ENCODE results near the gene STIMATE. TPM values are rescaled to one million over a fixed set of nuclear protein-coding genes. Genes with fewer than 3 reads are reported as not detected.

Gene STIMATE
- total RNA-seq, 1 experiment from 2014 or later = 7.5 TPM

DNA sequence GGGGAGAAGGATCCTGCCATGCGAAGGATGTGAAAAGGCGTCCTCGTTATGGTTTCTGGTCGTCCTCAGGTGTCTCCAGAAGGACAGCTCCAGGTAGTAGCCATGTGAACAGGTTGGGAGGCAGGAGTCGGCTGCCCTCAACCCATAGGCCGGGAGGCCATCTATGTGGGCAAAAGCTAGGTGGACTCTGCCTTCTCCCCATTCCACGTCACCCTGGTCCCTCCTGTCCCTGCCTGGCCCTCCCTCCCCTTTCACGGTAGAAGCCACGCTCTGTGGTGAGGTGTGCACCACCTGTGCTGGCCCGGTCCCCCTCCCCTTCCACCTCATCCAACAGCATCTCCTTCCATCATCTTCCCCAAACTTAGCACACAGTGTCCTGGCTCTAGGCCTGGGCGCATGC is 86.4 kb downstream of the STIMATE start:
- no peak for DNase-seq (ENCODE audit: low read depth)
- in situ Hi-C loops (cut with HindIII; ENCODE audit: low pct_unique_long_range_greater_than_20kb, low sequenced_read_pairs) = no loop called here

DNA sequence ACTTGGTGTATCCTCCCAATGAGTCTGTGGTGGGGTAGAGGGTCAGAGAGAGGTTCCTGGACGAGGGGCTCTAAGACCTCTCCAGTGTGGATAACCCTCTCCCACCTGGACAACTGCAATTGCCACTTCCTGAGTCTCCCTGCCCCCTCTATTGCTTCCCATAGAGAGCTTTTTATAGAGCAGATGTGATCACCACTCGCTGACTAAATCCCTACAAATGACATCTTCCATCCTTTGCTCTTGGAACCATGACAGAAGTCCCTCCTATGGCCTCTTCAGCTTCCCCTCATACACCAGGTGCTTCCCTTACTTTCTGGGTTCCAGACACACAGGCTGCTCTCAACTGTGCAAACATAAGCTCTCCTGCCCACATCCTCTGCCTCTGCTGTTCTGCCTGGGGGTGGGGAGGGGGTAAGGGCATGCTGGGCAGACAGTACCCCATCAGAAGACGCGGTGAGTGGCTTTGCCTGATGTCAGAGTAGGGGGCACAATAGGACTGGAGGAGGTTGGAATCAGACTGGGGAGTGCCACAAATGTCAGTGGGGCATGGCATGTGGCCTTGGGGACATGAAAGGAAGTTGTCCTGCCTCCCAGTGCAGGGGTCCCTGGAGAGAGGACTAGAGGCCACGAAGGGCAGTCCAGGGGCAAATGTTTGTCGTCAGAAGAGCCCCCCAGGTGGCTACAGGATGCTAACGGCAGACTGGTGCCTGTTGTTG is 87.5 kb downstream of the STIMATE start:
- in situ Hi-C loops (cut with HindIII; ENCODE audit: low pct_unique_long_range_greater_than_20kb, low sequenced_read_pairs) = no loop called here
- no peak for DNase-seq (ENCODE audit: low read depth)

DNA sequence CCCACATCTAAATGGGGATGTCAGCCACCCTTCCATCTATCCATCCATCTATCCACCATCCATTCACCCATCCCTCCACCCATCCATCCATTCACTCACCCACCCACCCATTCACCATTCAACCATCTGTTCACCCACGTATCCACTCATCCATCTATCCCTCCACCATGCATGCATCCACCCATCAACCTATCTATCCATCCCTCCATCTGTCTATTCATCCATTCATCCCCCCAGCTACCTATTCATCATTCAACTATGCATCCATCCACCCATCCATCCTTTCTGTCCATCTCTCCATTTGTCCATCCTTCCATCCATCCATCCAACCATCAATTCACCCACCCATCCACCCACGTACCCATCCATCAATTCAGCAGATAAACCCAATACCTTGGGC is 88.2 kb downstream of the STIMATE start:
- in situ Hi-C loops (cut with HindIII; ENCODE audit: low pct_unique_long_range_greater_than_20kb, low sequenced_read_pairs) = no loop called here
- DNase-seq (ENCODE audit: low read depth) = no peak

GRCh38 chr3:52805270-52806039 is 91.9 kb downstream of the STIMATE start:
- in situ Hi-C loops (cut with HindIII; ENCODE audit: low pct_unique_long_range_greater_than_20kb, low sequenced_read_pairs) = no loop called here
- no peak for DNase-seq (ENCODE audit: low read depth)

- in situ Hi-C loops (cut with HindIII; ENCODE audit: low pct_unique_long_range_greater_than_20kb, low sequenced_read_pairs) = no loop called here
- DNase-seq (ENCODE audit: low read depth) = no peak
Observed at GRCh38 chr3:52801839-52802238, 95.5 kb downstream of the STIMATE start.

GRCh38 chr3:52800079-52800478 is 97.3 kb downstream of the STIMATE start:
- in situ Hi-C loops (cut with HindIII; ENCODE audit: low pct_unique_long_range_greater_than_20kb, low sequenced_read_pairs) = no loop called here
- DNase-seq (ENCODE audit: low read depth) = no peak

DNA sequence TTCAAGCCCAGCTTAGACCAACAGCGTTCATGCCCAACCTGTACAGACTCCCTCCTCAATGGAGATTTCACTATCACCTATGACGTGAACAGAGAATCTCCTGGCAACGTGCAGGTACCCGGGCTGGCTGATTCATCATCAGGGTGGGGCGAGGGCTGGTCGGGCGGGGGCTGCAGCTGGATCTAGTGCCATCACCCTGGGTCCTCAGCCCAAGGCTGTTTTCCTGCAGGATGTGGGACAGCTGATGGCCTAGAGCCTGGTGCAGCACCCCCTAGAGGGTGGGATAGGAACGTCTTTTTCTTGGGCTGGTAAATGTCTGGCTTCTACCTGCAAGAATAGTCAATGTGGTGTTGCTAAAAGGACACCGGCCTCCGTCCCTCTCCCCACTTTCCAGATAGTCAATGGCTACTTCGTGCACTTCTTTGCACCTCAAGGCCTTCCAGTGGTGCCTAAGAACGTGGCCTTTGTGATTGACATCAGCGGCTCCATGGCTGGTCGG is 98.3 kb downstream of the STIMATE start:
- DNase-seq (ENCODE audit: low read depth) = no peak
- in situ Hi-C loops (cut with HindIII; ENCODE audit: low pct_unique_long_range_greater_than_20kb, low sequenced_read_pairs) = no loop called here

DNA sequence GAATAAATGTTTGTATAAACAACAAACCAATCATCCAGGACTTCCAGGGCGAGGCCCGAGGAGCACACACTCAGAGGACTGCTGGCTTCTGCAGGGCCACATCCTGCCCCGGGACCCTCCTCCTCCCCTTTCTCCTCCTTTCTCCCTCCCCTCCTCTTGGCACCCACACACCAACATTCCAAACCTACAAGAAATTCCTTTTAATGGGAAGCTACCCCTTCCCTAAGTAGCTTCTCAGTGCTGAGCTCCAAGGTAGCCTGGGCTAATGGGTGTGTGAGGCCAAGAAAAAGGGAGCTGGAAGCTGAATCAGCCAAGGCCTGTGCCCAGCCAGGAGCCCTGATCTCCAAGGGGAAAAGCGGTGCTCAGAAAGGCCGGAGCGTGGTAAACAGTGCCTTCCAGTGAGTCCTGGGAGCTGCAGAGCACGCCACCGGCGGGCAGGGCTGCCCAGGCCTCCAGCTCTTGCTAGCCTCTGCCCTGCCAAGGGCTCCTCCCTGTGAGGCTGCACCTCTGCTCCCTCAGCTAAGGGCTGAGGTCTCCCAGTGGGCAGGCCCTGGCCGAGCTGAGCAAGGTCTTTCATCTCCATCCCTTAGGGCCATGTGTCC is 98.9 kb downstream of the STIMATE start:
- in situ Hi-C loops (cut with HindIII; ENCODE audit: low pct_unique_long_range_greater_than_20kb, low sequenced_read_pairs) = no loop called here

DNA sequence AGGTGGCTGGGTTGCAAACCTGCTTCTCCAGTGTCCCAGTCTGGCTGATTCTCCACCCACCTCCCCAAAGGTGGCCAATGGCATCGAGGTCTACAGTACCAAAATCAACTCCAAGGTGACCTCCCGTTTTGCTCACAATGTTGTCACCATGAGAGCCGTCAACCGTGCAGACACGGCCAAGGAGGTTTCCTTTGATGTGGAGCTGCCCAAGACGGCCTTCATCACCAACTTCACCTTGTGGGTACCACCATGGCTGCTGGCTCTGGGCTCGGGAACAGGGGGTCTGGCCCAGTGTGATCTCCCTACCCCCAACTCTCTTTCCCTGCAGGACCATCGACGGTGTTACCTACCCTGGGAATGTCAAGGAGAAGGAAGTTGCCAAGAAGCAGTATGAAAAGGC is 100.9 kb downstream of the STIMATE start:
- in situ Hi-C loops (cut with HindIII; ENCODE audit: low pct_unique_long_range_greater_than_20kb, low sequenced_read_pairs) = no loop called here
- no peak for DNase-seq (ENCODE audit: low read depth)

More for the DNA sequence above, 98.9 kb downstream of the STIMATE start:
- DNase-seq (ENCODE audit: low read depth) = no peak

DNA sequence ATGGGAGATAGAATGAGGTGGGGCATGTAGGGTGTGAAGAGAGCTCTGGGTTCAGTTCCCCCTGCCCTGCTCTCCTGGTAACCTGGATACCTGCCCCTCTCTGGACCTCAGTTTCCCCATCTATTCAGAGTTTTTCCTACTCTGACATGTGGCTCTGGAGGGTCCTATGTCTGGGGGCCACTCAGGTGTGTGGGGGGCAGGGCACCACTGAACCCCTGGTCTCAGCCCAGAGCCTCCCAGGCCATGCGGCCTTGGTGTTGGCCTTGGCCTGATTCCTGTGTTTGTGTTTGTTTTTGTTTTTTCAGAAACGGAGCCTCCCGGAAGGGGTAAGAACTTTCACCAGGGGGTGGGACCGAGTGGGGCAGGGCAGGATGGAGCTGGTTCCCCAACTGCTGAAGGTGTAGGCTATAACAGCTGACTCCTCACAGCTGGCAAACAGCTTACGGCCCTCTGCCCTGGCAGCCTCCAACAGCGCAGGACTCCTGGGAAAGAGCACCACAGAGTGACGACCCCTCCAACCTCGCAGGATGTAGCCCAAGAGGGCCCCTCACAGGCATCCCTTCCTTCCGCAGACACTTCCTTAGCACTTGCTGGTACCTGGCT is 101.9 kb downstream of the STIMATE start:
- DNase-seq (ENCODE audit: low read depth) = no peak
- in situ Hi-C loops (cut with HindIII; ENCODE audit: low pct_unique_long_range_greater_than_20kb, low sequenced_read_pairs) = no loop called here

DNA sequence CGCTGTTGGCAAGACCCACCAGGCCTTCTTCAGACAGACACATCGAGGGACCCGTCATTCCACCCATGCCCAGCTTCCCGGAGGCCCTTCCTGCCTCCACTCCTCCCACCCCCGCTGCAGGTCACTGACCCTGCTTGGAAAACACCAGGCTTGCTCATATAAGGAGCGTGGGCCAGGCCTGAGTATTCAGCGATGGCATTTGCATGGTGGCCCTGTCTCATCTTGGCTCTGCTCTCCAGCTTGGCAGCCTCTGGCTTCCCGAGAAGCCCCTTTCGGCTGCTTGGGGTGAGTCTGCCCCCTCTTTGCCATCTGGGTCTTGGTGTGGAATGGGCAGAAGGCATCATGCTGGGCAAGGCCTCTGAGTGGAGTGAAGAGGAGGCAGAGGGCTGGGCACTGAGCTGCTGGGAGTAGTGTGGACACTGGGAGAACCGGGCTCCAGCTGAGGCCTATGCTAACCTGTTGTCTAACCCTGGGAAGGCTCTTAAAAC is 102.7 kb downstream of the STIMATE start, which contains the start of gene ITIH3:
ITIH3 (plus strand) TSS at position 185 of the 488 bp plus-strand sequence; CDS start at position 193, 8 bp downstream.
- in situ Hi-C loops (cut with HindIII; ENCODE audit: low pct_unique_long_range_greater_than_20kb, low sequenced_read_pairs) = no loop called here
- DNase-seq (ENCODE audit: low read depth) = no peak

DNA sequence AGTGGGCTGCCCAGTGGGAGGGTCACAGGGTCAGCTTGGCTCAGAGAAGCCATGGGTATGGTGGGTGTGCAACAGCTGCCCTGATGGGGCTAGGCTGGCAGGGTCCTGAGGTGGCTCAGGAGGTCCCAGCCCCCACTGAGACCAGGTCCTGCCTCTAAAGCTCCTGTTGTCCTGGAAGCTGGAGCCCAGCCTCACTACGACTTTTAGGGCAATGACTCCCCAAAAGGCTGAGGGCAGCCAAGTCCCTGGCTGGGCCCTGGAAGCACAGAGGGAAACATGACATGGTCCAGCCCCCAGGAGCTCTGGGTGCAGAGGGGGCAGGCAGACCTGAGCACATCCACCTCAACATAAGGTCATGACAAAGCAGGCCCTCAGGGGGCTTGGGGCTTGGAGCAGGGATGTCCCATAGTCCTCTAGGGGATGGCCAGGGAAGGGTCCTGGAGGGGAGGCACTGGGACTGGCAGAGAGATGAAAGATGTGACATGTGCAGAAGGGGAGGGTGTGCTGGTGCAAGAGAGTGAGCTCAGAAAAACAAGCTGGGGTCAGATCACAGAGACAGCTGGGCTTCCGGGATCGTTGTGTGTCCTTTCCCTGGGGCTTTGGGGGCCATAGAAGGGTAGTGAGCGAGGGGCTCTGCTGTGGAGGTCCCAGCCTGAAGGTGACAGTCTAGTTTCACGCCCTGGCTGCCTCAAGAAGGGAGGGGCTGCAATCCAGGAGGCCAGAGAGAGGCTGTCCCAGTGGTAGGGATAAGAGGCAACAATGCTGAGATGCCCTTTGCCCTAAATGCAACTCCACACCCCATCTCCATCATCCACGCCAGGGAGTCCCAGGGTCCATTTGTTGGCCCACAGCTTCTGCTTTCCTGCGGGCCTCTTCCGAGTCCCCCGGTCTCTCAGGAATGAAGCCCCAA is 103.4 kb downstream of the STIMATE start:
- in situ Hi-C loops (cut with HindIII; ENCODE audit: low pct_unique_long_range_greater_than_20kb, low sequenced_read_pairs) = no loop called here

DNA sequence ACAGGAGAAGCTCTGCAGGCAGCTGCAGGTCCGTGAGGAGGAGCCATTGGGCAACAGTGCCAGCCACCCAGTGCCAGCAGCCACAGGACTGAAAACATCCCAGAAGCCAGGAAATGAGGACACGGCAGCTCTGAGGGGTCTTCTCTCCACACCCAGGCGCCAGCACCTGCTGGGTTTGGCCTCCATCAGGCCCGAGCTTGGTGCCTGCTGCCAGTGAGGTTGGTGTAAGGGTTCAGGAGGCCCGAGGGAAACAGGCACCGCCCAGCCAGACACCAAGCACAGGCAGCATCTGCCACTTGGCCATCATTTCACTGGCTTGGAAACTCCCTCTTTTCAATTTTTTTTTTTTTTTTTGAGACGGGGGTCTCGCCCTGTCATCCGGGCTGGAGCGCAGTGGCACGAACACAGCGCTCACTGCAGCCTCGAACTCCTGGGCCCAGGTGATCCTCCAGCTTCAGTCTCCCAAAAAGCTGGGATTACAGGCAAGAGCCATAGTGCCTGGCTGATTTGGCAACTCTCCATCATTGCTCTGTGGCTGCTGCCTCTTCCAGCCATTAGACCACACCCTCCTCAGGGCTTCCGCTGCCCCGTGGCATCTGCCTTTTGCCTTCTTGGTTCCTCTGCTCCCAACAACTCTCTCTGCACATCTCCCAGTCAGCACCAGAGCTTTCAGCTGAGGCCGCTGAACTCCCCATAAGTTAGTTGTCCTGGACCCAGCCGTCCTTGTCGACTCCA is 104.2 kb downstream of the STIMATE start:
- in situ Hi-C loops (cut with HindIII; ENCODE audit: low pct_unique_long_range_greater_than_20kb, low sequenced_read_pairs) = no loop called here
- DNase-seq (ENCODE audit: low read depth) = no peak

More for the DNA sequence above, 103.4 kb downstream of the STIMATE start:
- DNase-seq (ENCODE audit: low read depth) = no peak

DNA sequence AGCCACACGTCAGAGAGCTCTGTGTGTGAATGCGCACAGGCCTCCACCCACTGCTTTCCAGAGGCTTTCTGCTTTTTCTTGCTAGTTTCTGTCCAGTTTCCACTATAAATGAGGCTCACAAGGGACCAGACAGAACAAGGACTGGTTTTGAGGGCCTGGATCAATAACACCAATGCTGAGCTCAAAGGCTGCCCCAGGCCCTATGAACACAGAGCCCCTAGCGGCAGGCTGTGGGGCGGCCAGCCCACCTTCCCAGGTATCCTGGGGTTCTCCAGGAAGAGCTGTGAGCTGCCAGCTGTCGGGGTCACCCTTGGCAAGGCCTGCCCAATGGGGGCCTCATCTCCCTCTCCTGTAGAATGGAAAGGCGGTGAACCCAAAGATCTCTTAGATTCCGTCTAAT is 104.9 kb downstream of the STIMATE start:
- DNase-seq (ENCODE audit: low read depth) = no peak
- in situ Hi-C loops (cut with HindIII; ENCODE audit: low pct_unique_long_range_greater_than_20kb, low sequenced_read_pairs) = no loop called here

DNA sequence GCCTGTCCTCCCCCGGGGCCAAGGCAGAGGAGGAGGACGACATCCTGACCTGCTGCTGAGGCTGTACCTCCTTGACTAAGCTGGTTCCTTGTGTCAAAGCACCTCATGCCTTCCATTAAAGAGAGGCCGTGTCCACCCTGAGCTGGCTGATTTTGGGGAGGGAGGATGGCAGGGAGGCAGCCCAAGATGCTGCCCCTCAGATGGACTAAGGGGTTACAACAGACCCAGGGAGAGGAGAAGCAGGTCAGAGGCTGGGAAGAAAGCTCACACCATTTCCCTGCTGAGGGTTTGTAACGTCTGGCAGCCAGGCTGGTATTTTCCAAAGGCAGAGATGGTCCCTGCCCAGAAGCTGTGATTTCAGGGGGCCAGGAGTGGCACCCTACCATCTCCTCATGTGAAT is 105.4 kb downstream of the STIMATE start:
- in situ Hi-C loops (cut with HindIII; ENCODE audit: low pct_unique_long_range_greater_than_20kb, low sequenced_read_pairs) = no loop called here
- DNase-seq (ENCODE audit: low read depth) = no peak

GRCh38 chr3:52791366-52791765 is 106.0 kb downstream of the STIMATE start:
- in situ Hi-C loops (cut with HindIII; ENCODE audit: low pct_unique_long_range_greater_than_20kb, low sequenced_read_pairs) = no loop called here
- no peak for DNase-seq (ENCODE audit: low read depth)

- no peak for DNase-seq (ENCODE audit: low read depth)
- in situ Hi-C loops (cut with HindIII; ENCODE audit: low pct_unique_long_range_greater_than_20kb, low sequenced_read_pairs) = no loop called here
Observed at GRCh38 chr3:52790741-52791140, 106.6 kb downstream of the STIMATE start.
